ENCODE results near the gene CPED1. TPM values are rescaled to one million over a fixed set of nuclear protein-coding genes. Genes with fewer than 3 reads are reported as not detected.

Gene CPED1
- total and polyA plus RNA-seq, 3 donors from 2014 or later: 7.4 to 13.1 (median 11.8) TPM

GRCh38 chr7:121105262-121105661, 116.8 kb downstream of the CPED1 start:
- intact Hi-C loops (cut with DNase I; ENCODE audit: low total_unique reads): no loop called here
- DNase-seq: no peak

GRCh38 chr7:121107923-121108498, 119.5 kb downstream of the CPED1 start:
- intact Hi-C loops (cut with DNase I; ENCODE audit: low total_unique reads): no loop called here
- no peak overlapping the region for H3K4me3 ChIP-seq
- TF ChIP-seq POLR2A (IDR thresholded peaks at IDR 0.05) (no peak), CTCF (IDR thresholded peaks at IDR 0.05) (peak; percentile 36 to 87 (median 69))

More at GRCh38 chr7:121105262-121105661, 116.8 kb downstream of the CPED1 start:
- TF ChIP-seq POLR2A (IDR thresholded peaks at IDR 0.05) (no peak), CTCF (IDR thresholded peaks at IDR 0.05) (no peak)
- H3K27ac ChIP-seq: no peak overlapping the region
- no peaks in the 10 kb centered on the region for H3K36me3 ChIP-seq (ENCODE audit: low read depth, missing control alignments)
- H3K27me3 ChIP-seq: no peaks in the 10 kb centered on the region
- no peaks in the 10 kb centered on the region for H3K9me3 ChIP-seq
- H3K4me1 ChIP-seq: no peaks in the 10 kb centered on the region
- no peak overlapping the region for H3K4me3 ChIP-seq
- WGBS, 2 donors: 85 to 88% methylated on average over 5 of the region's 5 CpGs

DNA sequence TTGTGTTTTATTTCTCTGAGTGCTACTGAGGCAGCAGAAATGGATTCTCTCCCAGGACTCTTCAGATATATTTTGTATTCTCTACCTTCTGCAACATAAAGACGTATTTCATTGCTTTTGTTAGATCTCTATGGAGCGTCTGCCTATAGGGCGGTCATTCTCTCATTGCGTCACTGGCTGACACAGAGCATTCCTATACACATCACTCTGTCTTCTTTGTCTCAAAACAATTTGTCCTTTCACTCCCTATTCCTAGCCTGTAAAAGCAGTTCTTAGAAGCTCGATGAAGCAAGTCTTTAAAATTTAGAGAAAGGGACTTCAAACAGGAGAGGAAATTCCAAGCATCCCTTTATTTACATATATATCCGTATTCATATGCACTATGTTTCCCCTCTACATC, 120.6 kb downstream of the CPED1 start:
- Histone ChIP-seq H3K27ac (no peak overlapping the region), H3K9me3 (no peaks in the 10 kb centered on the region), H3K4me3 (no peak overlapping the region), H3K27me3 (no peaks in the 10 kb centered on the region), H3K4me1 (no peaks in the 10 kb centered on the region), H3K36me3 (ENCODE audit: low read depth, missing control alignments) (no peaks in the 10 kb centered on the region)
- TF ChIP-seq CTCF (IDR thresholded peaks at IDR 0.05): no peak
- TF ChIP-seq POLR2A (IDR thresholded peaks at IDR 0.05): no peak
- WGBS, 2 donors: 86 to 88% methylated on average over 6 of the region's 6 CpGs
- DNase-seq: no peak
- intact Hi-C loops (cut with DNase I; ENCODE audit: low total_unique reads): no loop called here

More at GRCh38 chr7:121107923-121108498, 119.5 kb downstream of the CPED1 start:
- Histone ChIP-seq H3K36me3 (ENCODE audit: low read depth, missing control alignments) (no peaks in the 10 kb centered on the region), H3K27me3 (no peaks in the 10 kb centered on the region), H3K27ac (no peak overlapping the region), H3K4me1 (no peaks in the 10 kb centered on the region), H3K9me3 (no peaks in the 10 kb centered on the region)
- WGBS, 2 donors: 43 to 47% methylated on average over 1 of the region's 1 CpG
- DNase-seq: no peak

DNA sequence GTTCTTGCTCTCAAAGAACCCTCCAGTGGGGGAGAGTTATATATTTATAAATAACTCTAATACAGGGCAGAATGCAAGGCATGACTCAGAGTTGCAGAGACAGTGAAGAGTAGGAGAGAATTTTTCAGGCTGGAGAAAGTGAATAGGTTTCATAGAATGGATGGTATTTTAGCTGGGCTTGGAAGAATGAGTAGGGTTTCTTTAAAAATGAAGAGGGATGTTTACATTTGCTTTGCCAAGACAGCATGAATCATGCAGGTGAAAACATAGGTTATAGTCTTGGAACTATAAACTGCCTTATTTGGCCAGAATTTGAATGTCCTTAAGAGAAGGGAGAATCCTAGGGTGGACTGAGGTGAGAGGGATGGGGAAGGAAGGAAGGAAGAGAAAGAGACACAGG, 124.8 kb downstream of the CPED1 start:
- Histone ChIP-seq H3K27ac (no peak overlapping the region), H3K36me3 (ENCODE audit: low read depth, missing control alignments) (no peaks in the 10 kb centered on the region), H3K4me1 (no peaks in the 10 kb centered on the region), H3K4me3 (no peak overlapping the region), H3K27me3 (no peaks in the 10 kb centered on the region), H3K9me3 (no peaks in the 10 kb centered on the region)
- DNase-seq: no peak
- TF ChIP-seq CTCF (IDR thresholded peaks at IDR 0.05) (no peak), POLR2A (IDR thresholded peaks at IDR 0.05) (no peak)
- intact Hi-C loops (cut with DNase I; ENCODE audit: low total_unique reads): no loop called here

- Histone ChIP-seq H3K27ac (no peak overlapping the region), H3K9me3 (no peaks in the 10 kb centered on the region), H3K36me3 (ENCODE audit: low read depth, missing control alignments) (no peaks in the 10 kb centered on the region), H3K4me3 (no peak overlapping the region), H3K4me1 (no peaks in the 10 kb centered on the region), H3K27me3 (no peaks in the 10 kb centered on the region)
- TF ChIP-seq POLR2A (IDR thresholded peaks at IDR 0.05) (no peak), CTCF (IDR thresholded peaks at IDR 0.05) (no peak)
- WGBS, 2 donors: 93 to 95% methylated on average over 1 of the region's 1 CpG
- intact Hi-C loops (cut with DNase I; ENCODE audit: low total_unique reads): no loop called here
- DNase-seq: no peak
Measured at GRCh38 chr7:121116396-121116795, 127.9 kb downstream of the CPED1 start.

All from testis (tissue), 3 donors.